ENCODE results near the gene SYT2. TPM values are rescaled to one million over a fixed set of nuclear protein-coding genes. Genes with fewer than 3 reads are reported as not detected.

Gene SYT2
- total RNA-seq, 2 donors from 2014 or later, result under 0.01 TPM; not detected in 1

- ATAC-seq (ENCODE audit: insufficient number of reproducible peaks, low FRiP score, low read depth) (no peak), DNase-seq (ENCODE audit: low spot score) (no peak)
- Histone ChIP-seq H3K9me3 (no peaks in the 10 kb centered on the region), H3K4me1 (ENCODE audit: control insufficient read depth in 1 of 2, low read depth in 2 of 2) (no peaks in the 10 kb centered on the region), H3K4me3 (no peak overlapping the region), H3K36me3 (no peaks in the 10 kb centered on the region), H3K27me3 (replicated peaks; ENCODE audit: insufficient read depth) (no peaks in the 10 kb centered on the region), H3K27ac (no peak overlapping the region)
- no peak for TF ChIP-seq CTCF (IDR thresholded peaks at IDR 0.05)
Measured at GRCh38 chr1:202689082-202689481, 21.2 kb downstream of the SYT2 start.

GRCh38 chr1:202688401-202688800 is 21.9 kb downstream of the SYT2 start:
- DNase-seq (ENCODE audit: low spot score), result no peak
- Histone ChIP-seq H3K4me1 (ENCODE audit: control insufficient read depth in 1 of 2, low read depth in 2 of 2) (no peaks in the 10 kb centered on the region), H3K27me3 (replicated peaks; ENCODE audit: insufficient read depth) (no peaks in the 10 kb centered on the region), H3K4me3 (no peak overlapping the region), H3K27ac (no peak overlapping the region), H3K36me3 (no peaks in the 10 kb centered on the region), H3K9me3 (no peaks in the 10 kb centered on the region)
- no peak for TF ChIP-seq CTCF (IDR thresholded peaks at IDR 0.05)
- no peak for ATAC-seq (ENCODE audit: insufficient number of reproducible peaks, low FRiP score, low read depth)

GRCh38 chr1:202687798-202688197 is 22.5 kb downstream of the SYT2 start:
- no peak for TF ChIP-seq CTCF (IDR thresholded peaks at IDR 0.05)
- no peaks in the 10 kb centered on the region for H3K27me3 ChIP-seq (replicated peaks; ENCODE audit: insufficient read depth)

GRCh38 chr1:202687370-202687769 is 22.9 kb downstream of the SYT2 start:
- no peaks in the 10 kb centered on the region for H3K36me3 ChIP-seq
- H3K4me1 ChIP-seq (ENCODE audit: control insufficient read depth in 1 of 2, low read depth in 2 of 2), result no peaks in the 10 kb centered on the region
- no peak for TF ChIP-seq CTCF (IDR thresholded peaks at IDR 0.05)
- no peaks in the 10 kb centered on the region for H3K27me3 ChIP-seq (replicated peaks; ENCODE audit: insufficient read depth)
- DNase-seq (ENCODE audit: low spot score) (no peak), ATAC-seq (ENCODE audit: insufficient number of reproducible peaks, low FRiP score, low read depth) (no peak)
- H3K27ac ChIP-seq, result no peak overlapping the region
- H3K9me3 ChIP-seq, result no peaks in the 10 kb centered on the region
- H3K4me3 ChIP-seq, result no peak overlapping the region

More at GRCh38 chr1:202687798-202688197, 22.5 kb downstream of the SYT2 start:
- no peak overlapping the region for H3K27ac ChIP-seq
- no peaks in the 10 kb centered on the region for H3K36me3 ChIP-seq
- H3K4me1 ChIP-seq (ENCODE audit: control insufficient read depth in 1 of 2, low read depth in 2 of 2), result no peaks in the 10 kb centered on the region
- no peak for ATAC-seq (ENCODE audit: insufficient number of reproducible peaks, low FRiP score, low read depth)
- DNase-seq (ENCODE audit: low spot score), result no peak
- H3K9me3 ChIP-seq, result no peaks in the 10 kb centered on the region
- no peak overlapping the region for H3K4me3 ChIP-seq

- no peak for TF ChIP-seq CTCF (IDR thresholded peaks at IDR 0.05)
- Histone ChIP-seq H3K4me1 (ENCODE audit: control insufficient read depth in 1 of 2, low read depth in 2 of 2) (no peaks in the 10 kb centered on the region), H3K9me3 (no peaks in the 10 kb centered on the region), H3K27me3 (replicated peaks; ENCODE audit: insufficient read depth) (no peaks in the 10 kb centered on the region), H3K27ac (no peak overlapping the region), H3K4me3 (no peak overlapping the region), H3K36me3 (no peaks in the 10 kb centered on the region)
- ATAC-seq (ENCODE audit: insufficient number of reproducible peaks, low FRiP score, low read depth) (no peak), DNase-seq (ENCODE audit: low spot score) (no peak)
Measured at GRCh38 chr1:202685641-202686040, 24.6 kb downstream of the SYT2 start.

All from thoracic aorta (tissue), 2 donors.